Lower lobe of right lung (tissue), 2 donors: ENCODE data around the gene ASTL. TPM values are rescaled to one million over a fixed set of nuclear protein-coding genes. Genes with fewer than 3 reads are reported as not detected.

ENCODE experiments used
- ATAC-seq, 2 donors: fragments of 200-7000 bp; cut with Tn5 transposase; one replicate each; pipeline ENCODE4 v1.9.1; 2020 to 2022; ENCODE audit warnings: mild to moderate bottlenecking in 2 of 2, moderate library complexity in 2 of 2
- DNase-seq: peaks from one replicate; pipeline ENCODE4 v3.0.0-alpha.2; 2020
- H3K27ac ChIP-seq: fragments of 200-600 bp; one replicate; pipeline ENCODE4 v1.8.0; 2022
- H3K27me3 ChIP-seq: fragments of 200-600 bp; one replicate; pipeline ENCODE4 v1.8.0; 2022; ENCODE audit warnings: low read depth
- H3K36me3 ChIP-seq: fragments of 200-600 bp; one replicate; pipeline ENCODE4 v1.8.0; 2022; ENCODE audit warnings: mild to moderate bottlenecking
- H3K4me1 ChIP-seq: fragments of 200-600 bp; one replicate; pipeline ENCODE4 v1.8.0; 2022
- H3K4me3 ChIP-seq: fragments of 200-600 bp; one replicate; pipeline ENCODE4 v1.8.0; 2022; ENCODE audit warnings: mild to moderate bottlenecking
- H3K9me3 ChIP-seq: fragments of 200-600 bp; one replicate; pipeline ENCODE4 v1.8.0; 2022
- CTCF ChIP-seq: fragments of 200-600 bp; IDR thresholded peaks from one replicate; pipeline ENCODE4 v1.8.0; 2022; ENCODE audit warnings: antibody characterized with exemption, mild to moderate bottlenecking
- intact Hi-C: fragments of 100-400 bp; cut with DNase I; formaldehyde crosslinking; loops from one replicate; pipeline ENCODE4 v1.11.0; 2022
- total RNA-seq: library from RNA; stranded (reverse); fragmentation: NEBNext Ultra II Directional; extraction: Animal tissue kit (Norgen Biotek cat#: 25700); gene quantifications from one replicate; pipeline ENCODE4 v1.2.1, GENCODE V29; 2021
- donor health status: DM: no; HTN: yes; CAD: no; lungs with severe emphysema.

The ASTL gene
- total RNA-seq, 1 donor from 2014 or later: not detected

- no peak overlapping the region for H3K27ac ChIP-seq
- no peak overlapping the region for H3K4me3 ChIP-seq
- DNase-seq: peak; percentile 20
- peaks cover 9% of the 10 kb centered on the region for H3K9me3 ChIP-seq
- no peaks in the 10 kb centered on the region for H3K36me3 ChIP-seq
- TF ChIP-seq CTCF: no peak
- peaks cover 4% of the 10 kb centered on the region for H3K4me1 ChIP-seq
- intact Hi-C loops: no loop called here
- no peak for ATAC-seq
- H3K27me3 ChIP-seq: peaks cover 6% of the 10 kb centered on the region
These were observed 34.4 kb downstream of the ASTL start for GRCh38 chr2:96103761-96104486.

- no peak for ATAC-seq
- TF ChIP-seq CTCF: no peak
- intact Hi-C loops: no loop called here
These were observed 35.1 kb downstream of the ASTL start for GRCh38 chr2:96103187-96103601.

GRCh38 chr2:96102596-96103186, 35.6 kb downstream of the ASTL start:
- intact Hi-C loops: no loop called here
- peaks cover 4% of the 10 kb centered on the region for H3K4me1 ChIP-seq
- peaks cover 9% of the 10 kb centered on the region for H3K9me3 ChIP-seq
- H3K36me3 ChIP-seq: no peaks in the 10 kb centered on the region
- DNase-seq (peak; percentile 24), ATAC-seq (no peak)
- no peaks in the 10 kb centered on the region for H3K27me3 ChIP-seq
- no peak overlapping the region for H3K4me3 ChIP-seq
- no peak for TF ChIP-seq CTCF
- H3K27ac ChIP-seq: no peak overlapping the region

More at GRCh38 chr2:96103187-96103601, 35.1 kb downstream of the ASTL start:
- H3K27ac ChIP-seq: no peak overlapping the region
- H3K9me3 ChIP-seq: peaks cover 9% of the 10 kb centered on the region
- peak; percentile 18 for DNase-seq
- H3K27me3 ChIP-seq: peaks cover 2% of the 10 kb centered on the region
- no peak overlapping the region for H3K4me3 ChIP-seq
- no peaks in the 10 kb centered on the region for H3K36me3 ChIP-seq
- H3K4me1 ChIP-seq: peaks cover 4% of the 10 kb centered on the region

GRCh38 chr2:96100893-96101304, 37.4 kb downstream of the ASTL start:
- DNase-seq (no peak), ATAC-seq (no peak)
- Histone ChIP-seq H3K4me3 (no peak overlapping the region), H3K27ac (no peak overlapping the region), H3K27me3 (no peaks in the 10 kb centered on the region), H3K36me3 (no peaks in the 10 kb centered on the region), H3K9me3 (peaks cover 7% of the 10 kb centered on the region), H3K4me1 (peaks cover 4% of the 10 kb centered on the region)
- intact Hi-C loops: no loop called here
- no peak for TF ChIP-seq CTCF

- H3K27ac ChIP-seq: no peak overlapping the region
These were observed 38.2 kb downstream of the ASTL start for GRCh38 chr2:96099861-96100798.

More at GRCh38 chr2:96099861-96100798, 38.2 kb downstream of the ASTL start:
- Histone ChIP-seq H3K9me3 (peaks cover under 1% of the 10 kb centered on the region), H3K36me3 (no peaks in the 10 kb centered on the region), H3K4me3 (no peak overlapping the region), H3K27me3 (no peaks in the 10 kb centered on the region), H3K4me1 (peaks cover 4% of the 10 kb centered on the region)
- peak in 1 of 2 donors; percentile 20 for ATAC-seq
- DNase-seq: peak; percentile 34
- intact Hi-C loops: no loop called here
- TF ChIP-seq CTCF: no peak
